ENCODE measurements around the gene PTPN2. TPM values are rescaled to one million over a fixed set of nuclear protein-coding genes. Genes with fewer than 3 reads are reported as not detected.

Gene PTPN2
- total RNA-seq, 1 donor from 2014 or later, result 25.9 TPM

GRCh38 chr18:12802538-12802937, 81.5 kb downstream of the PTPN2 start:
- peaks cover 13% of the 10 kb centered on the region for H4K20me1 ChIP-seq (ENCODE audit: insufficient read depth, low read length)
- Mint-ChIP-seq H3K27ac (ENCODE audit: unreplicated experiment) (no peak overlapping the region), H3K36me3 (ENCODE audit: low read depth, unreplicated experiment) (peaks cover 4% of the 10 kb centered on the region), H3K4me3 (ENCODE audit: unreplicated experiment) (no peak overlapping the region), H3K4me1 (ENCODE audit: low read depth, unreplicated experiment) (peaks cover 3% of the 10 kb centered on the region), H3K9me3 (ENCODE audit: unreplicated experiment) (no peaks in the 10 kb centered on the region), H3K27me3 (ENCODE audit: low read depth, unreplicated experiment) (no peaks in the 10 kb centered on the region)
- no peak for FAIRE-seq
- no peaks in the 10 kb centered on the region for H3K9me3 ChIP-seq (ENCODE audit: insufficient read depth, low read depth, low read length)
- no peaks in the 10 kb centered on the region for H3K27me3 ChIP-seq (ENCODE audit: insufficient read depth, low read length)
- H3K9ac ChIP-seq (ENCODE audit: low read length), result no peak overlapping the region
- no peaks in the 10 kb centered on the region for H3K4me1 ChIP-seq (ENCODE audit: insufficient read depth, low read length)
- H2AFZ ChIP-seq (ENCODE audit: low read depth, low read length), result no peak overlapping the region
- peaks cover 3% of the 10 kb centered on the region for H3K79me2 ChIP-seq (ENCODE audit: insufficient read depth, low read length)
- DNase-seq (ENCODE audit: low read depth), result no peak
- H3K27ac ChIP-seq (ENCODE audit: low read depth, low read length), result no peak overlapping the region
- H3K4me2 ChIP-seq (ENCODE audit: low read length), result no peak overlapping the region
- no peak overlapping the region for H3K4me3 ChIP-seq (ENCODE audit: insufficient read depth, low read depth, low read length)
- TF ChIP-seq EZH2 (IDR thresholded peaks at IDR 0.05; ENCODE audit: insufficient read depth, low read length) (no peak), CTCF (IDR thresholded peaks at IDR 0.05; ENCODE audit: insufficient read depth, low read depth, low read length) (no peak)
- H3K36me3 ChIP-seq (ENCODE audit: insufficient read depth, low read length), result no peaks in the 10 kb centered on the region

- Histone ChIP-seq H3K4me1 (ENCODE audit: insufficient read depth, low read length) (no peaks in the 10 kb centered on the region), H3K36me3 (ENCODE audit: insufficient read depth, low read length) (peaks cover 8% of the 10 kb centered on the region), H3K27me3 (ENCODE audit: insufficient read depth, low read length) (no peaks in the 10 kb centered on the region), H3K4me3 (ENCODE audit: insufficient read depth, low read depth, low read length) (no peak overlapping the region), H4K20me1 (ENCODE audit: insufficient read depth, low read length) (no peaks in the 10 kb centered on the region), H3K9me3 (ENCODE audit: insufficient read depth, low read depth, low read length) (no peaks in the 10 kb centered on the region), H3K9ac (ENCODE audit: low read length) (no peak overlapping the region), H3K79me2 (ENCODE audit: insufficient read depth, low read length) (no peaks in the 10 kb centered on the region), H3K4me2 (ENCODE audit: low read length) (no peak overlapping the region), H3K27ac (ENCODE audit: low read depth, low read length) (no peak overlapping the region), H2AFZ (ENCODE audit: low read depth, low read length) (no peak overlapping the region)
- TF ChIP-seq CTCF (IDR thresholded peaks at IDR 0.05; ENCODE audit: insufficient read depth, low read depth, low read length), result no peak
- TF ChIP-seq EZH2 (IDR thresholded peaks at IDR 0.05; ENCODE audit: insufficient read depth, low read length), result no peak
- no peaks in the 10 kb centered on the region for H3K9me3 Mint-ChIP-seq (ENCODE audit: unreplicated experiment)
- no peaks in the 10 kb centered on the region for H3K27me3 Mint-ChIP-seq (ENCODE audit: low read depth, unreplicated experiment)
- no peak overlapping the region for H3K4me3 Mint-ChIP-seq (ENCODE audit: unreplicated experiment)
- no peaks in the 10 kb centered on the region for H3K4me1 Mint-ChIP-seq (ENCODE audit: low read depth, unreplicated experiment)
- FAIRE-seq (no peak), DNase-seq (ENCODE audit: low read depth) (no peak)
- H3K36me3 Mint-ChIP-seq (ENCODE audit: low read depth, unreplicated experiment), result peaks cover 6% of the 10 kb centered on the region
- no peak overlapping the region for H3K27ac Mint-ChIP-seq (ENCODE audit: unreplicated experiment)
These were observed 87.6 kb downstream of the PTPN2 start for GRCh38 chr18:12796448-12796847.

- no peak for DNase-seq (ENCODE audit: low read depth)
- Histone ChIP-seq H3K4me2 (ENCODE audit: low read length) (no peak overlapping the region), H3K36me3 (ENCODE audit: insufficient read depth, low read length) (peaks cover 8% of the 10 kb centered on the region), H3K9me3 (ENCODE audit: insufficient read depth, low read depth, low read length) (no peaks in the 10 kb centered on the region), H4K20me1 (ENCODE audit: insufficient read depth, low read length) (no peaks in the 10 kb centered on the region), H2AFZ (ENCODE audit: low read depth, low read length) (no peak overlapping the region), H3K27me3 (ENCODE audit: insufficient read depth, low read length) (no peaks in the 10 kb centered on the region), H3K79me2 (ENCODE audit: insufficient read depth, low read length) (no peaks in the 10 kb centered on the region), H3K27ac (ENCODE audit: low read depth, low read length) (no peak overlapping the region), H3K9ac (ENCODE audit: low read length) (no peak overlapping the region), H3K4me1 (ENCODE audit: insufficient read depth, low read length) (no peaks in the 10 kb centered on the region), H3K4me3 (ENCODE audit: insufficient read depth, low read depth, low read length) (no peak overlapping the region)
- Mint-ChIP-seq H3K27me3 (ENCODE audit: low read depth, unreplicated experiment) (no peaks in the 10 kb centered on the region), H3K9me3 (ENCODE audit: unreplicated experiment) (no peaks in the 10 kb centered on the region), H3K4me3 (ENCODE audit: unreplicated experiment) (no peak overlapping the region), H3K27ac (ENCODE audit: unreplicated experiment) (no peak overlapping the region), H3K4me1 (ENCODE audit: low read depth, unreplicated experiment) (no peaks in the 10 kb centered on the region), H3K36me3 (ENCODE audit: low read depth, unreplicated experiment) (peaks cover 2% of the 10 kb centered on the region)
- FAIRE-seq, result no peak
- no peak for TF ChIP-seq EZH2 (IDR thresholded peaks at IDR 0.05; ENCODE audit: insufficient read depth, low read length)
- no peak for TF ChIP-seq CTCF (IDR thresholded peaks at IDR 0.05; ENCODE audit: insufficient read depth, low read depth, low read length)
These were observed 92.4 kb downstream of the PTPN2 start for GRCh38 chr18:12791610-12792009.

All from astrocyte (in vitro differentiated cells and primary cell).